ENCODE results near the gene DDR2.

DNA sequence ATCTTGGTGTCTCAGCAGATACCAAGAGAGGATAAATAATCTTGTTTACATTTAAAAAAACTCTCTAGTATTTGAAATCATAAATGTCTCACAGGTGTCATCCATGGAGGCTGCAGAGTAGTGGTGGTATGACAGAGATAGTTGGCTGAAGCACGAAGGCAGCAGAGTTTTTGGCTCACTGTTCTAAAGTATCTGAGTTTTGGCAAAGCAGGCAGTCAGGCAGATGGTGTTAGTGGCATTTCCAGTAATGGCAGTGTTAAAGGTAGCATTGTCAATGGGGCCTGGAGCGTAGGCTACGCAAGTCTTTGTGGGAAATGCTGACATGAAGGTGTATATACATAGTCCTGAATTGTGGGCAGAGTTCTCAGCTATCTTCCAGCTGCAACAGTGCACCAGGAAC lies 89.8 kb downstream of the DDR2 start:
- no peak for TF ChIP-seq EZH2phosphoT487 (IDR thresholded peaks at IDR 0.05; ENCODE audit: insufficient read depth, low read depth)
- TF ChIP-seq EZH2 (IDR thresholded peaks at IDR 0.05; ENCODE audit: insufficient read depth, poor library complexity, severe bottlenecking) = no peak
